ENCODE results near the gene TMX1.

Gene TMX1

DNA sequence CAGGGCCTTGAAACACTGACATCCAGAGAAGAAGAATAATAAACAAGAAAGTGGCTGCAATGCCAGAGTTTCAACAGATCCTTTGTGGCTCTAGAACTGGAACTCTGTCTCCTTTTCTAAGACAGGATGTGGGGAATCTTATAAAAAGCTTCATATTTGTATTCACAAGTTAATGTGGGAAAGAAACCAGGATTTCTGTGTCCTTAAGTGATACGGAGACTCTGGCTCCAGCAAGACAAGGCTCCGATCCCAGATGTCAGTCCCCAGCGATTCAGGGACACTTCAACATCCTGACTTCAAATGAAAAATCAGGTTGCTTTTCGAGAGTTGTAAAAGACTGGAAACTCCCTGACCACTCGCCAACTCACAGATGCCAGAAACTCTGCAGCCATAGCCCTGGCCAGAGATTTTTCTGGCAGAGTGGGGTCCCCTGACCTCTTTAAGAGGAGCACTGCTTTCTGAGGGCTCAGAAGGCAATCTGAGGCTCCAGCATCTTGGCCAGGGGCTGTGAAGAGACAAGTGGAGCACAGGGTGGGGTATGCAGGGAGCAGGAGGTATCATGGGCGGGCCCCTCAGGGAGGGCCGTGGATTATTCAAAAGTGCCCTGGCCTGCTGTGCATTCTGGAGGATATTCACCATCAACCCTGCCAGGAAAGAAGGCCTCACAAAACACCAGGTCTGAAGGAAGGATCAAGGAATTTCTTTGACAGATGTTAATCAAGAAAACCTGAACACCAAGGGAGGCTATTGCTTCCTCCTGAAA lies 53.3 kb downstream of the TMX1 start:
- DNase-seq (ENCODE audit: low read depth): no peak

DNA sequence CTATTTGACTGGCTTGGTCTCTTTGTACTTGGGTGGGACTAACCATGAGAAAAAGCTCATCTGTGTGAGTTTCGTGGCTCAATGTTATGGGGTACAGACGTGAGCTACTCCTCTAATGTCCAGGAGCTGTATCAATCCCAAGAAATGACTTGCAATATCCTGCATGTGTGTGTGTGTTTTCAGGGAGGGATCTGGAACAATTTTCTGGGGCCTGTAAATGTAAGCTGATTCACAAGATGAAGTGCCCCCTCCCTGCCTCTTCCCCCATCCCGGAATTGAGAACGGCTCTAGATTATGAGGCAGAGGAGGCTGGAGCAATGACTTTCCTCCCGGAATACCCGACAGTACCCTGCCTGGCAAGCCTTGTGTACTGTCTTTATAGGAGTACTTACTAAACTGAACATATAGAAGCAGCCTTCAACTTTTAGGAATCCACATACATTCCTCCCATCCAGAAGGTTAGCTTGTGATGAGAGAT lies 53.9 kb downstream of the TMX1 start:
- no peak for DNase-seq (ENCODE audit: low read depth)

DNA sequence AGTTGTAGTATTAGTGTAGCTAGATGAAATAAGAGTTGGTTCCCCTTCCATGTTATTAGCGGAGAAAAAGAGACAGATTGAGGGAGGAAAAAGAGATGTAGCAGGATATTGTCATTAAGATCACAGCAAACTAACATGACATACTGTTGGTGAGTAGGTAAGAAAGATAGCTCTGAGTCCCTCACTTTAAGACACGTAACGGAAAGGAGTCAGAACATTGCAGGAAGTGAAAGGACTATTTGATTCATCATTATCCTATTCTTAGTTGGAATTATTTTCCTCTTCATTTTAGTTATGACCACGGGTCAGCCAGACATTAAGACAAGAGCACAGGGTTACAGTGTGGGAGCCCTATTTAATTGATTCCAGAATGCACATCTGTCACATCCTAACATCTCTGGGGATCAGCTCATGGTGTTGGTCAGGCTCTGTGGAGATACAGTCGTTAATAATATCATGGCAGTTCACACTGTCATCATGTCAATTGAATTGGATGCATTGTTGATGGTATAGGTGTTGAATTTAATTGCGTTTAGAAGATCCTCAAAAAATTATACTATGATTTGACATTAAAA lies 55.0 kb downstream of the TMX1 start:
- no peak for DNase-seq (ENCODE audit: low read depth)

DNA sequence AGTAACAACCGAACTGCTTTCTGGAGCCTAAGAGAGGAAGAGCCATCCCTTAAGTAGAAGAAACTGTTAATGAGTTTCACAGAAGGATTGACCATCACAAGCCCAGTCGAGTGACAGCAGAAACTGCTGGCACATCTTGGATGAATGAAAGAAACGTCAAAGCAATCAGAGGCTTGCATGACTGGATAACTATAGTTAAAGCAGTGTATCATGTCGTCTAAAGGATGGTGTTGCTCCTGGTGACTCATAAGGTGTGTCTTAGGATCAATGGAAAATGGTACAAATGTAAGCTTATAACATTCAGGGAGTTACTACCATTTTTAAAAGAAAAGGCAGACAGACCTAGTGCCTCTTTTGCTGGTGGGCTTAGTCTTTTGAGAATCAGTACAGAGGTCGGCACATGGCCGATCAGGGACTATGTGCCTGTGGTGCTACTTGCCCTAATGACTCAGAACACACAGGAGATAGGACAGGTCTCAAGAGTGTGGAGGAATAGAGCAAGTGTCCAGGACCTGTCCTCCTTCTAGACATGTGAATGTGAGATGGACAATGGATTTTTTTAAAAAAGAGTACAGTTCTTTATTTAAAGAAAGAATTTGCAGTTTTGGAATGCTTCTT lies 55.7 kb downstream of the TMX1 start:
- no peak for DNase-seq (ENCODE audit: low read depth)

DNA sequence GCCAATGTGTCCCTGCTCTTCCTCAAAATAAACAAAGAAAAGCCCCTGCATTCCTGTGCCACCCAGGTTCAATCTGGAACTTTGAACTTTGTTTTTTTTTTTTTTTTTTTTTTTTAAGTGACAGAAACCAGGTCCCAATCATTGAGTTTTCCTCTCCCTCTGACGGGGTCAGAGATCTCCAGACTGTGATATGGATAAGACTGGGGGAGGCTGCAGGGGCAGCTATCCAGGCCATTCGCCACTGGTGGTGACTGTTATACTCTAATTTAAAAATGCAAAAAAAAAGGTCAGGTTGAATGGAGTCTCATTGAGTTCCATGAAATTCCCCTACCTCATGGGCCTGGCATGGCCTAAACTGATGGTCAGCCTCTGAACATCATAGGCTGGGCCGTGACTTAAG lies 57.0 kb downstream of the TMX1 start:
- DNase-seq (ENCODE audit: low read depth): no peak

DNA sequence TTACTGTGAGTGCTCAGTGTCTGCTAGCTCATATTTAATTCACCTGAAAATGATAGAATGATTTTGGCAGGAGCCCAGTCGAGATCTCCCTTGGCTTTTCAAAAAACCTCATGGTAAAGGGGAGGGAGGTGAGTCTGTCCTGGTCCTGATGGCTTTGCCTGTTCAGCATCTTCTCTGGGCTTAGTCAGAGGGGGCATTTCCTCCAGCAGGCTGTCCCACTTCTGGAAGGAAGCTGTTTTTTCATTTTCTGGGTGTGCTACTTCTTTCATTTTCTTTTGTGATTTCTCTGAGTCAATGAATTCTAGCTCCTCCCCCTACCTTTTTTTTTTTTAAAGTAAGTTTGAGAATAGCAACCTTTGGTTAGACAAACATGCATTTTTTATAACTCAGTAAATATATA lies 58.8 kb downstream of the TMX1 start:
- DNase-seq (ENCODE audit: low read depth): no peak

DNA sequence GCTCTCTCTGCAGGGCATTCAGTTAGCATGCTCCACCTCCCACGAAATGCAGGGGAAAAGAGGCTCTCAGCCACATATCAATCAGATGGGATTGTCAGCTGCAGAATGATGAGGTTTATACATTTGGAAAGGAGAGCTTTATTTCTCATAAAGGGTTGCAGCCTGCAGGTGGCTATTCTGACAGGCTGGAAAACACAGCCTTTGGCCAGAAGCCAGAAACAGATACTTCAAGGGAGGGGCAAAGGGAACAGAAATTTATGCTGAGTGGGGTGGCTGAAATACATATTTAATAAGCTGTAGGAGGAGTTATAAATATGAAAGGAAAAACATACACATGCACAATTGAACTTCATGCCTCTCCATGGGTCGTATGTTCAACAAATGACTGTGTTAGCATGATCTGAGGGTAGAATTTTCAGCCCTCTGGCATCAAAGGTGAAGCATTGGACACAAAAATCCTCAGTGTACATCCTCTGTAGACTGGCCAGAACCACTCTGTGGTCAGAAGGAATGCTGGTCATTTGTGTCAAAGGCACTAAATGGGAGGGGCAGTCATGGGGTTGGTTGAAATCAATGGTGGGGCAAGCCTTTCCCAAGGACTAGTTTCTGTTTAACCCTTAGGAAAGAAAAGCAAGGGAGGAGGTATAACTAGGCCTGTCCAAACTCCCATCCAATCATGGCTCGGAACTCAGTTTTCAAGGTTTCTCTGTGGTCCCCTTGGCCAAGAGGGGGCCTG lies 62.4 kb downstream of the TMX1 start:
- DNase-seq (ENCODE audit: low read depth): no peak

DNA sequence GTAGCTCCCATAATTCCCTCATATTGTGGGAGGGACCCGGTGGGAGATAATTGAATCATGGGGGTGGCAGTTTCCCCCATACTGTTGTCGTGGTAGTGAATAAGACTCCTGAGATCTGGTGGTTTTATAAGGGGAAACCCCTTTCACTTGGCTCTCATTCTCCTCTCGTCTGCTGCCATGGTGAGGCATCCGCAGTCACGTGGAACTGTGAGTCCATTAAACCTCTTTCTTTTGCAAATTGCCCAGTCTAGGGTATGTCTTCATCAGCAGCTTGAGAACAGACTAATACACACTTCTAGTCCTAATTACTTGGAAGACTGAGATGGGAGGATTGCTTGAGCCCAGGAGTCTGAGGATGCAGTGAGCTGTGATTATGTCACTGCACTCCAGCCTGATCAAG lies 64.4 kb downstream of the TMX1 start:
- no peak for DNase-seq (ENCODE audit: low read depth)

DNA sequence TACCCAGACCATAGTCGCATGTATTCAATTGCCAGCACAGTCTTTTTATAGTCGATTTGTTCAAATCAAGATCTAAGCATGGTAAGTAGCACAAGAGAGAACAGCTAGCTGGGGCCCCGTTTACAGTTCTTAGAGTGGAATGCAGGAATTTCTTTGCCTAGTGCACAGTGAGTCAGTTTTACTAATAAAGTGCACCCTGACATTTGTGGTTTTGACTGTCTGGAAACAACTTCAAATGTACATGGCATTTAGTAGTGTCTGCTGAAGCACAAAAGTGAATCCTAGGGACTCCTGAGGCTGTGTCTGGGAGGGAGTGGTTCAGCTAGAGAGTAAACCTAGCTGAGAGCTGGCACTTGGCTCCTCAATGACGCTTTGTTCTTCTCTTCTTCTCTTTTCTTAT lies 64.9 kb downstream of the TMX1 start:
- no peak for DNase-seq (ENCODE audit: low read depth)

GRCh38 chr14:51305751-51306150 lies 65.7 kb downstream of the TMX1 start:
- DNase-seq (ENCODE audit: low read depth): no peak
